ENCODE data around the gene UVSSA. TPM values are rescaled to one million over a fixed set of nuclear protein-coding genes. Genes with fewer than 3 reads are reported as not detected.
"Not testable (repeated sequence)": the region's sequence is repeated elsewhere in the genome, so short reads cannot be mapped to it uniquely, and the experiment has no call there.

Gene UVSSA
- total RNA-seq, 6 experiments from 2014 or later, result 7.7 to 9.0 (median 8.7) TPM

DNA sequence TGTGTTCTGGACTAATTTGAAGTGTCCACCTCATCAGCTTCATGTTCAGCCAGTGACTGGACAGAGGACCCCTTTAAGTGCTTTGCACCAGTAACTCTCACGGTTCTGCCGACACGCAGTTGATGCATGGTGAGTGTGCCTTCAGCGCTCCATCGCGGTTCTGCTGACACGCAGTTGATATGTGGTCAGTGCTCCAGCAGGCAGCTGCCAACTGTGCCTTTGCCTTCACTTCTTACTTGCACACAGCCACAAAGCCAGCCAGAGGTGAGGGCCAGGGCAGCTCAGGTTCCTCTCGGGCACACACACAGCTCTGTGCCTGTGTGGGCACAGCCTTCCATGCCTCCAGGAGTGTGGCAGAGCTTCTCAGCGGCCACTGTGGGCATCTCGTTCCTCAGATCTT lies 46.9 kb downstream of the UVSSA start:
- TF ChIP-seq, protein P1, sequence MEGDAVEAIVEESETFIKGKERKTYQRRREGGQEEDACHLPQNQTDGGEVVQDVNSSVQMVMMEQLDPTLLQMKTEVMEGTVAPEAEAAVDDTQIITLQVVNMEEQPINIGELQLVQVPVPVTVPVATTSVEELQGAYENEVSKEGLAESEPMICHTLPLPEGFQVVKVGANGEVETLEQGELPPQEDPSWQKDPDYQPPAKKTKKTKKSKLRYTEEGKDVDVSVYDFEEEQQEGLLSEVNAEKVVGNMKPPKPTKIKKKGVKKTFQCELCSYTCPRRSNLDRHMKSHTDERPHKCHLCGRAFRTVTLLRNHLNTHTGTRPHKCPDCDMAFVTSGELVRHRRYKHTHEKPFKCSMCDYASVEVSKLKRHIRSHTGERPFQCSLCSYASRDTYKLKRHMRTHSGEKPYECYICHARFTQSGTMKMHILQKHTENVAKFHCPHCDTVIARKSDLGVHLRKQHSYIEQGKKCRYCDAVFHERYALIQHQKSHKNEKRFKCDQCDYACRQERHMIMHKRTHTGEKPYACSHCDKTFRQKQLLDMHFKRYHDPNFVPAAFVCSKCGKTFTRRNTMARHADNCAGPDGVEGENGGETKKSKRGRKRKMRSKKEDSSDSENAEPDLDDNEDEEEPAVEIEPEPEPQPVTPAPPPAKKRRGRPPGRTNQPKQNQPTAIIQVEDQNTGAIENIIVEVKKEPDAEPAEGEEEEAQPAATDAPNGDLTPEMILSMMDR (IDR thresholded peaks at IDR 0.05), result no peak
- no peak for DNase-seq
- H3K36me3 Mint-ChIP-seq (ENCODE audit: low read depth), result peaks cover 17% of the 10 kb centered on the region
- H3K4me3 Mint-ChIP-seq, result no peak overlapping the region
- H3K4me1 Mint-ChIP-seq (ENCODE audit: low read depth), result no peaks in the 10 kb centered on the region
- peaks cover 22% of the 10 kb centered on the region for H3K9me3 Mint-ChIP-seq
- H3K27me3 Mint-ChIP-seq (ENCODE audit: insufficient read depth), result no peaks in the 10 kb centered on the region; the same call in 1 of the 2 replicates
- H3K27ac Mint-ChIP-seq, result no peak overlapping the region

- H3K27ac Mint-ChIP-seq; H3K4me1 Mint-ChIP-seq (ENCODE audit: low read depth); H3K27me3 Mint-ChIP-seq (ENCODE audit: insufficient read depth); DNase-seq; H3K4me3 Mint-ChIP-seq: not testable (repeated sequence)
- Mint-ChIP-seq H3K36me3 (ENCODE audit: low read depth) (peaks cover 10% of the 10 kb centered on the region), H3K9me3 (peaks cover 24% of the 10 kb centered on the region)
These were observed 47.8 kb downstream of the UVSSA start for GRCh38 chr4:1394554-1395388.

DNA sequence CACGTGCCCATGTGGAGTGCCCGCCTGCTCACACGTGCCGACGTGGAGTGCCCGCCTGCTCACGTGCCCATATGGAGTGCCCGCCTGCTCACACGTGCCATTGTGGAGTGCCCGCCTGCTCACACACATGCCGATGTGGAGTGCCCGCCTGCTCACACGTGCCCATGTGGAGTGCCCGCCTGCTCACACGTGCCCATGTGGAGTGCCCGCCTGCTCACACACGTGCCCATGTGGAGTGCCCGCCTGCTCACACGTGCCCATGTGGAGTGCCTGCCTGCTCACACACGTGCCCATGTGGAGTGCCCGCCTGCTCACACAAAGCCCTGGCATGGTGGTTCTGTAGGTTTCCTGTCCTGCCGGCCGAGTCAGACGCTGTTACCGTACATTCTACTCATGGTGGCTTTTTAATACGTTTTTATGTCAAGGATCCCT lies 48.4 kb downstream of the UVSSA start:
- not testable (repeated sequence) for H3K4me3 Mint-ChIP-seq; DNase-seq; H3K4me1 Mint-ChIP-seq (ENCODE audit: low read depth); H3K27ac Mint-ChIP-seq; H3K27me3 Mint-ChIP-seq (ENCODE audit: insufficient read depth); H3K36me3 Mint-ChIP-seq (ENCODE audit: low read depth)
- H3K9me3 Mint-ChIP-seq, result peaks cover 24% of the 10 kb centered on the region

DNA sequence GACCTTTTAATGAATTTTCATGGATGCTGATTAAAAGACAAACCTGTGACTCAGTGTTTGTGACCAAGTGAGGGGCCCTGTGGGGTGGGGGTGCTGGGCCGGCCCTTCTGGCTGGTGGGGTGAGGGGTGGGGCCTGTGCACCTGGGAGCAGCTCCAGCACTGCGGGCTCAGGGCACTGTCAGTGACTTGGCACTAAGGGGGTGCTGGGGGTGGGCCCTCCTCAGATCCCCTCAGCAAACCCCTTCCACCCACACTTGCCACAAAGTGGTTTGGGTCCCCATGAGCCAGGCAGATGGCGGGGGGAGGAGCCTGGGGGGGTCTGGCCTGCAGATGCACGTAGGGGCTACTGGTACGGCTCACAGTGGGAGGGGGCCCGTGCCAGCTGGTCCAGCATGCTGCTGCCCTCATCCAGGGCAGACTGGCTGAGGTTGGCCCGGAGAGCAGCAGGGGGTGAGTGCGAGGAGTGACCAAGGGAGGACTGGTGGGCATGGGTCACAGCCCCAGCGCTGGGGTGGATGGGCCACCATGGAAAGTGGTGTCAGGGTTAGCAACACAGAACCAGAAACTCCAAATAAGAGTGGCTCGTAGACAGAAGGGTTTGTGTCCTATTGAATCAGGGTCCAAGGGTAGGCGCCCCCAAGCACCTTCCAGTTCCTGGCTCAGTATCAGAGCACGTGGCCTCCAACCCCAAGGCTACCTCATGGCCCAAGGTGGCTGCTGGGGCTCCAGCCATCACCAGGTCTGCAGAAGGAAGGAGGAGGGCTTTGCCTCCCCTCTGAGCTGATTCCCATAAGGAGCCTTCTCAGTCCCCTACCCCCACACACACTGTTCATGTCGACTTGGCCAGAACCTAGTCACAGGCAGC lies 49.2 kb downstream of the UVSSA start:
- Mint-ChIP-seq H3K27ac (no peak overlapping the region), H3K4me1 (ENCODE audit: low read depth) (no peaks in the 10 kb centered on the region), H3K27me3 (ENCODE audit: insufficient read depth) (no peaks in the 10 kb centered on the region; the same call in 1 of the 2 replicates), H3K4me3 (no peak overlapping the region), H3K9me3 (peaks cover 24% of the 10 kb centered on the region), H3K36me3 (ENCODE audit: low read depth) (peaks cover 6% of the 10 kb centered on the region)
- DNase-seq, result no peak
- TF ChIP-seq, protein P1 (IDR thresholded peaks at IDR 0.05), result no peak

DNA sequence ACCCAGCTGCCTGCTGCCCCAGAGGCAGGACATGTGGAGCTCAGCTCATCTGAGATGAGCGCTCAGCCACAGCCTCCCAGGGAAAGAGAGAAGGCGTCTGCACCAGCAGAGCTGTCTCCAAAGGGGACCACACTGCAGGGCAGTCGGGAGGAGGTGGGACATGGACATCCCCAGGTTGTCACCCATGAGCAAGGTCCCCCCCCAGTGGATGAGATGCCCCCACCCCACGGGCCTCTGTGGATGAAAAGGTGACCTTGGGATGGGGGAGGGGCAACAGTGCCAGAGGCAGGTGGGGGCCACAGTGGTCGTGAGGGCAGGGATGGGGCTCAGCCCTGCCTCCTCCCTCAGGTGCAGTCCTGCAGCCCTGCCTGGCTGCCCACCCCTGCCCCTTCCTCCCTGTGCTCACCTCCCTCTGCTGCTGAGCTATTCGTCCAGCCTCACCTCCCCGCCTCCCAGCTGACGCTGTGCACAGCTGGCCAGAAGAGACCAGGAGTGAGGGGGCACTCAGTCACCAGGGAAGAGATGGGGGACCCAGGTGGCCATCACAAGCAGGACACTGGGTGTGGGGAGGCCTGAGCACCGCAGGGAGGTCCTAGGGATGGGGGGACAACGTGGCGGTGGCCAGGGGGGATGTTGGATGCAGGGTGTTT lies 49.9 kb downstream of the UVSSA start:
- DNase-seq, result no peak
- TF ChIP-seq, protein P1 (IDR thresholded peaks at IDR 0.05), result no peak
- Mint-ChIP-seq H3K36me3 (ENCODE audit: low read depth) (peaks cover 6% of the 10 kb centered on the region), H3K4me1 (ENCODE audit: low read depth) (no peaks in the 10 kb centered on the region), H3K9me3 (peaks cover 24% of the 10 kb centered on the region), H3K27me3 (ENCODE audit: insufficient read depth) (no peaks in the 10 kb centered on the region; the same call in 1 of the 2 replicates), H3K4me3 (no peak overlapping the region), H3K27ac (no peak overlapping the region)

DNA sequence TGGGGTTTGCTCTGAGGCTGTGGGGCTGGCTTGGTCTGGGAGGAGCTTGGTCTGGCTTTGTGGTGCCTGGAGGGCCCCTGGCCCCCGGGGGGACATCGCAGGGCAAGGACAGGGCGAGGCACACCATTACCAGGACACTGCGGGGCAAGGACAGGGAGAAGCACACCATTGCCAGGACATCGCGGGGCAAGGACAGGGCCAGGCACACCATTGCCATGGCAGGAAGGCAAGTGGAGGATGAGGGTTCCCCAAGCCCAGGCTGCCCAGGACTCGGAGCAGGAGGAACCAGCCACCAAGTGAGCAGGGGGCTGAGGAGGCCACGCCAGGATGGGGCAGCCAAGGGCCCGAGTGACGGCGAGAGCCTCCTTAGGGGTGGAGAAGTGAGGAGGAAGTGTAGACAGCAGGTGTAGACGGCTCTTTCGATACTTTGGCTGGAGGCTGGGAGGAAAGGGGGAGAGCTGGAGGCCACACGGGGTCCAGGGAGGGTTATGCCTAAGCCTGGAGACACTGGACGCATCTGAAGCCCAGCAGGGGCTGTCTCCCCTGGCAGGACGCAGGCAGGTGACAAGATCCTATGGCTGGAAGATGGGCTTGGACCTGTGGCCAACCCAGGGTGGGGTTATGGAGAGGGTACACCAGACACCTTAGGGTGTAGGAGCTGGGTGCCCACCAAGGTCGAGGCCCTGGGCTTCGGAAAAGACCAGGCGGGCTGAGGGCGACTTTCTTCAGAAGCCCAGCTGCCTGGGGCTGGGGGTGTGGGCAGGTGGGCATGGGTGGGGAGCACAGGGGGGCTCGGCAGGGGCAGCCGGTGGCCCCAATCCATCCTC lies 51.9 kb downstream of the UVSSA start:
- peaks cover 4% of the 10 kb centered on the region for H3K27me3 Mint-ChIP-seq (ENCODE audit: insufficient read depth)
- DNase-seq, result no peak
- no peaks in the 10 kb centered on the region for H3K4me1 Mint-ChIP-seq (ENCODE audit: low read depth)
- peaks cover 22% of the 10 kb centered on the region for H3K9me3 Mint-ChIP-seq
- no peak overlapping the region for H3K4me3 Mint-ChIP-seq
- H3K36me3 Mint-ChIP-seq (ENCODE audit: low read depth), result peaks cover 6% of the 10 kb centered on the region
- TF ChIP-seq, protein P1 (IDR thresholded peaks at IDR 0.05), result no peak
- H3K27ac Mint-ChIP-seq, result no peak overlapping the region

Data from HFFc6 (cell line).